Measurements from ENCODE around the gene LRRC45.

LRRC45 gene

DNA sequence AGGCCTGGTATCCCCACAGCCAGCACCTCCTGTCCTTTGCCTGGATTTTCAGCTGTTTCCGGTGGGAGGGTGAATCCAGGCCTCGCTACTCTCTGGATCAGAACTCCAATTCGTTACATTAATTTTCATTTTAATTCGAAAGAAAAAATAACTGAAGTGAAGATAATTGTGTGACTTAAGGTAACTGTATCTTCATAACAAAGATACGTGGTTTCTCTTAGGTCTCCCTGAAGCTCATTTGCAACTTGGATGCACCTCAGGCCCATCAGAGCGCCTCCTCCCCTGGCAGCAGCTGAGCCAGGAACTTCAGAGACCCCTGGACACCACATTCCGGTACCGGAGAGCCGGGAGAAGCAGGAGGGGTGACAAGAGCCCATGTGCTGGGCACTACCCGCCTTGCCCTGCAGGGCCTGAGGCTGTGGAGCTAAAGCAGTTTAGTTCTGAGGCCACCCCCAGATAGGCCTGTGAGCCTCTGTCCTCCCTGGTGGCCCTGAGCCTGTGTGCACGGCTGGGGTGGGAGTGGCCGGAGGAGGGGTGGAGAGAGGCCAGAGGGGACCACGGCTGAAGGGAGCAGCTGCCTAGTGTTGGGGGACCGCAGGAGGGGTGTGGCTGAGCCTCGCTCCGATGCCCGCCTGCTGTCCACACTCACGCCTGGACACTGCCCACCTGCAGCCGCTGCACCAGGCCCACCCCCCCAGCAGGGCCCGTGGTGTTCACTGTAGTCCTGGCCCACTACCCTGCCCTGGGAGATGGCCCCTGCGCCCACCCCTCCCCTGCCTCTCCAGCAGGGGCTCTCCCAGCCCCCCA, 53.9 kb downstream of the LRRC45 start:
- peak; percentile 42 for ATAC-seq
- TF ChIP-seq TOX (CRISPR knock-in tag; IDR thresholded peaks at IDR 0.05; ENCODE audit: borderline replicate concordance) (no peak), SNAI2 (CRISPR knock-in tag; IDR thresholded peaks at IDR 0.05) (no peak), ZC3H10 (CRISPR knock-in tag; IDR thresholded peaks at IDR 0.05) (no peak), TCF4 (CRISPR knock-in tag; IDR thresholded peaks at IDR 0.05; ENCODE audit: borderline replicate concordance) (no peak), ARNTL (CRISPR knock-in tag; IDR thresholded peaks at IDR 0.05; ENCODE audit: borderline replicate concordance, low read depth) (no peak), PPARA (CRISPR knock-in tag; IDR thresholded peaks at IDR 0.05; ENCODE audit: borderline replicate concordance) (no peak), CSDC2 (CRISPR knock-in tag; IDR thresholded peaks at IDR 0.05) (no peak), BACH2 (CRISPR knock-in tag; IDR thresholded peaks at IDR 0.05; ENCODE audit: borderline replicate concordance) (no peak), ZFP30 (CRISPR knock-in tag; IDR thresholded peaks at IDR 0.05) (no peak), RARB (CRISPR knock-in tag; IDR thresholded peaks at IDR 0.05) (no peak), GLIS3 (CRISPR knock-in tag; IDR thresholded peaks at IDR 0.05) (no peak), OSR1 (CRISPR knock-in tag; IDR thresholded peaks at IDR 0.05) (no peak), ISL1 (CRISPR knock-in tag; IDR thresholded peaks at IDR 0.05) (no peak), ZNF565 (CRISPR knock-in tag; conservative IDR thresholded peaks at IDR 0.05; ENCODE audit: low read depth) (no peak), ZNF70 (CRISPR knock-in tag; IDR thresholded peaks at IDR 0.05) (no peak)
- TF ChIP-seq, protein P1, sequence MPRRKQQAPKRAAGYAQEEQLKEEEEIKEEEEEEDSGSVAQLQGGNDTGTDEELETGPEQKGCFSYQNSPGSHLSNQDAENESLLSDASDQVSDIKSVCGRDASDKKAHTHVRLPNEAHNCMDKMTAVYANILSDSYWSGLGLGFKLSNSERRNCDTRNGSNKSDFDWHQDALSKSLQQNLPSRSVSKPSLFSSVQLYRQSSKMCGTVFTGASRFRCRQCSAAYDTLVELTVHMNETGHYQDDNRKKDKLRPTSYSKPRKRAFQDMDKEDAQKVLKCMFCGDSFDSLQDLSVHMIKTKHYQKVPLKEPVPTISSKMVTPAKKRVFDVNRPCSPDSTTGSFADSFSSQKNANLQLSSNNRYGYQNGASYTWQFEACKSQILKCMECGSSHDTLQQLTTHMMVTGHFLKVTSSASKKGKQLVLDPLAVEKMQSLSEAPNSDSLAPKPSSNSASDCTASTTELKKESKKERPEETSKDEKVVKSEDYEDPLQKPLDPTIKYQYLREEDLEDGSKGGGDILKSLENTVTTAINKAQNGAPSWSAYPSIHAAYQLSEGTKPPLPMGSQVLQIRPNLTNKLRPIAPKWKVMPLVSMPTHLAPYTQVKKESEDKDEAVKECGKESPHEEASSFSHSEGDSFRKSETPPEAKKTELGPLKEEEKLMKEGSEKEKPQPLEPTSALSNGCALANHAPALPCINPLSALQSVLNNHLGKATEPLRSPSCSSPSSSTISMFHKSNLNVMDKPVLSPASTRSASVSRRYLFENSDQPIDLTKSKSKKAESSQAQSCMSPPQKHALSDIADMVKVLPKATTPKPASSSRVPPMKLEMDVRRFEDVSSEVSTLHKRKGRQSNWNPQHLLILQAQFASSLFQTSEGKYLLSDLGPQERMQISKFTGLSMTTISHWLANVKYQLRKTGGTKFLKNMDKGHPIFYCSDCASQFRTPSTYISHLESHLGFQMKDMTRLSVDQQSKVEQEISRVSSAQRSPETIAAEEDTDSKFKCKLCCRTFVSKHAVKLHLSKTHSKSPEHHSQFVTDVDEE (CRISPR knock-in tag; IDR thresholded peaks at IDR 0.05): no peak
- TF ChIP-seq, protein P2, sequence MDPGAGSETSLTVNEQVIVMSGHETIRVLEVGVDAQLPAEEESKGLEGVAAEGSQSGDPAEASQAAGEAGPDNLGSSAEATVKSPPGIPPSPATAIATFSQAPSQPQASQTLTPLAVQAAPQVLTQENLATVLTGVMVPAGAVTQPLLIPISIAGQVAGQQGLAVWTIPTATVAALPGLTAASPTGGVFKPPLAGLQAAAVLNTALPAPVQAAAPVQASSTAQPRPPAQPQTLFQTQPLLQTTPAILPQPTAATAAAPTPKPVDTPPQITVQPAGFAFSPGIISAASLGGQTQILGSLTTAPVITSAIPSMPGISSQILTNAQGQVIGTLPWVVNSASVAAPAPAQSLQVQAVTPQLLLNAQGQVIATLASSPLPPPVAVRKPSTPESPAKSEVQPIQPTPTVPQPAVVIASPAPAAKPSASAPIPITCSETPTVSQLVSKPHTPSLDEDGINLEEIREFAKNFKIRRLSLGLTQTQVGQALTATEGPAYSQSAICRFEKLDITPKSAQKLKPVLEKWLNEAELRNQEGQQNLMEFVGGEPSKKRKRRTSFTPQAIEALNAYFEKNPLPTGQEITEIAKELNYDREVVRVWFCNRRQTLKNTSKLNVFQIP (CRISPR knock-in tag; IDR thresholded peaks at IDR 0.05; ENCODE audit: borderline replicate concordance, low read depth): no peak
- TF ChIP-seq, protein P3, sequence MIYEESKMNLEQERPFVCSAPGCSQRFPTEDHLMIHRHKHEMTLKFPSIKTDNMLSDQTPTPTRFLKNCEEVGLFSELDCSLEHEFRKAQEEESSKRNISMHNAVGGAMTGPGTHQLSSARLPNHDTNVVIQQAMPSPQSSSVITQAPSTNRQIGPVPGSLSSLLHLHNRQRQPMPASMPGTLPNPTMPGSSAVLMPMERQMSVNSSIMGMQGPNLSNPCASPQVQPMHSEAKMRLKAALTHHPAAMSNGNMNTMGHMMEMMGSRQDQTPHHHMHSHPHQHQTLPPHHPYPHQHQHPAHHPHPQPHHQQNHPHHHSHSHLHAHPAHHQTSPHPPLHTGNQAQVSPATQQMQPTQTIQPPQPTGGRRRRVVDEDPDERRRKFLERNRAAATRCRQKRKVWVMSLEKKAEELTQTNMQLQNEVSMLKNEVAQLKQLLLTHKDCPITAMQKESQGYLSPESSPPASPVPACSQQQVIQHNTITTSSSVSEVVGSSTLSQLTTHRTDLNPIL (CRISPR knock-in tag; IDR thresholded peaks at IDR 0.05; ENCODE audit: low read depth): no peak
- TF ChIP-seq, protein P4, sequence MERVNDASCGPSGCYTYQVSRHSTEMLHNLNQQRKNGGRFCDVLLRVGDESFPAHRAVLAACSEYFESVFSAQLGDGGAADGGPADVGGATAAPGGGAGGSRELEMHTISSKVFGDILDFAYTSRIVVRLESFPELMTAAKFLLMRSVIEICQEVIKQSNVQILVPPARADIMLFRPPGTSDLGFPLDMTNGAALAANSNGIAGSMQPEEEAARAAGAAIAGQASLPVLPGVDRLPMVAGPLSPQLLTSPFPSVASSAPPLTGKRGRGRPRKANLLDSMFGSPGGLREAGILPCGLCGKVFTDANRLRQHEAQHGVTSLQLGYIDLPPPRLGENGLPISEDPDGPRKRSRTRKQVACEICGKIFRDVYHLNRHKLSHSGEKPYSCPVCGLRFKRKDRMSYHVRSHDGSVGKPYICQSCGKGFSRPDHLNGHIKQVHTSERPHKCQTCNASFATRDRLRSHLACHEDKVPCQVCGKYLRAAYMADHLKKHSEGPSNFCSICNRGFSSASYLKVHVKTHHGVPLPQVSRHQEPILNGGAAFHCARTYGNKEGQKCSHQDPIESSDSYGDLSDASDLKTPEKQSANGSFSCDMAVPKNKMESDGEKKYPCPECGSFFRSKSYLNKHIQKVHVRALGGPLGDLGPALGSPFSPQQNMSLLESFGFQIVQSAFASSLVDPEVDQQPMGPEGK (CRISPR knock-in tag; IDR thresholded peaks at IDR 0.05; ENCODE audit: borderline replicate concordance): no peak
- TF ChIP-seq, protein P5, sequence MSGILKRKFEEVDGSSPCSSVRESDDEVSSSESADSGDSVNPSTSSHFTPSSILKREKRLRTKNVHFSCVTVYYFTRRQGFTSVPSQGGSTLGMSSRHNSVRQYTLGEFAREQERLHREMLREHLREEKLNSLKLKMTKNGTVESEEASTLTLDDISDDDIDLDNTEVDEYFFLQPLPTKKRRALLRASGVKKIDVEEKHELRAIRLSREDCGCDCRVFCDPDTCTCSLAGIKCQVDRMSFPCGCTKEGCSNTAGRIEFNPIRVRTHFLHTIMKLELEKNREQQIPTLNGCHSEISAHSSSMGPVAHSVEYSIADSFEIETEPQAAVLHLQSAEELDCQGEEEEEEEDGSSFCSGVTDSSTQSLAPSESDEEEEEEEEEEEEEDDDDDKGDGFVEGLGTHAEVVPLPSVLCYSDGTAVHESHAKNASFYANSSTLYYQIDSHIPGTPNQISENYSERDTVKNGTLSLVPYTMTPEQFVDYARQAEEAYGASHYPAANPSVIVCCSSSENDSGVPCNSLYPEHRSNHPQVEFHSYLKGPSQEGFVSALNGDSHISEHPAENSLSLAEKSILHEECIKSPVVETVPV (CRISPR knock-in tag; IDR thresholded peaks at IDR 0.05): no peak

DNA sequence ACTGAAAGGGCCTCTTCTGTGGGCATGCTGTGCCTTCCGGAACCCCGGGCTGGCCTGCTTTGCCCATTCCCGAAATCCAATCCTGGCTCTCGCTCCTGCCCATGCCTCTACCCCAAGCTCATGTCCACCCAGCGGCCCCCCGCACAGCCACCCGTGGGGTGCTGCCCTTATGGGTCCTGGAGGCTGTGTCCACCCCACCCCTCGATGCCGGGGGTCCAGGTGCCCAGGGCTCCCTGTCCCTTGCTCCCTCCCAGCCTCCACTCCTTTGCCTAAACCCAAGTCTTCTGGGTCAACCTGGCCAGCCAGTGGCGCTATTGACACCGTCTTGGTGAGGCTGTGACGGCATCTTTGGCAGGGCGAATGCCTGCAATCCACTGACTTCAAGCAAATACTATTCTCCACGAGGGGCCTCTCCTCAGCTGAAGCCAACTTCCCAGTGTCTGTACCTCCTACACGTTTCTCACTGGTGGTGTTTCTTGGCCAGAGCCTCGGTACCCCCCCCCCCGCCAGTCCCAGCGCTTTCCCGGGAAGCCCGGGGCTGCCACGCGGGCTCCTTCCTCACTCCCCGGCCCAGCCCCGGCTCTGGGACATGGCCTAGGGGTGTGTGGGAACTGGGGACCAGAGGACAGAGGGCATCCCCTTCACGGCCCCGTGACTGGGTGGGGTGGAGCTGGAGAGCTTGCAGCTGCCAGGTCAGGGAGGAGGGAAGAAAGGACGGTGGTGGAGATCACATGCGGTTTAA, 54.7 kb downstream of the LRRC45 start:
- no peak for TF ChIP-seq ZNF8 (CRISPR knock-in tag; IDR thresholded peaks at IDR 0.05)
- no peak for TF ChIP-seq ARNTL (CRISPR knock-in tag; IDR thresholded peaks at IDR 0.05; ENCODE audit: borderline replicate concordance, low read depth)
- no peak for TF ChIP-seq ZNF565 (CRISPR knock-in tag; conservative IDR thresholded peaks at IDR 0.05; ENCODE audit: low read depth)
- TF ChIP-seq SNAI2 (CRISPR knock-in tag; IDR thresholded peaks at IDR 0.05): no peak
- no peak for TF ChIP-seq ISL1 (CRISPR knock-in tag; IDR thresholded peaks at IDR 0.05)
- TF ChIP-seq, protein P1 (CRISPR knock-in tag; IDR thresholded peaks at IDR 0.05): no peak
- TF ChIP-seq ESRRG (CRISPR knock-in tag; IDR thresholded peaks at IDR 0.05): no peak
- TF ChIP-seq, protein P3 (CRISPR knock-in tag; IDR thresholded peaks at IDR 0.05; ENCODE audit: low read depth): no peak
- TF ChIP-seq PPARA (CRISPR knock-in tag; IDR thresholded peaks at IDR 0.05; ENCODE audit: borderline replicate concordance): no peak
- TF ChIP-seq BACH2 (CRISPR knock-in tag; IDR thresholded peaks at IDR 0.05; ENCODE audit: borderline replicate concordance): no peak
- TF ChIP-seq ZC3H10 (CRISPR knock-in tag; IDR thresholded peaks at IDR 0.05): no peak

More for the DNA sequence above, 54.7 kb downstream of the LRRC45 start:
- ATAC-seq: no peak; the same call in 2 of the 3 replicates
